SH-SY5Y (cell line): Measurements from ENCODE around the gene GRM8.

ENCODE experiments used
- GATA2 ChIP-seq: IDR thresholded peaks from 2 replicates; pipeline ENCODE4 v1.6.1; 2011; ENCODE audit warnings: mild to moderate bottlenecking, low read depth, low read length
- GATA3 ChIP-seq: IDR thresholded peaks from 2 replicates; pipeline ENCODE4 v1.6.1; 2011; ENCODE audit warnings: low read depth, mild to moderate bottlenecking, low read length, moderate library complexity

DNA sequence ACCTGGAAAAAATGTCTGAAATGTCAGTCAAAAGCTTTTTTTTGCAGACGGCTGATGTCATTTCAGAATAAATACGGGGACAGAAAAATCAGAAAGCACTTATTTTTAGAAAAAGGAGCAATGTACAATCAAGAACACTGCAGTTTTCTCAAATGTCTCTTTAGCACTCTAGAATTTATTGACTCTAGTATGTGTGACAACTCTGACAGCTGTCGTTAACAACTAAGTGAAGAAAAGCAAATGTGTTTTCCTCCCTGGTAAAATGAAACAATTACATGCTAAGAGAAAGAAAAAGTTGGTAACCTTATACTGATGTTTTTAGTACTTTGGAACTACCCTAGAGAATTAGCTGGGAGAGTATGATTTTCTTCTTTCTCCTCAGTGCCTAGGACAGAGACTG, 497.4 kb downstream of the GRM8 start:
- TF ChIP-seq GATA2 (no peak), GATA3 (no peak)
